Body of pancreas (tissue), 4 donors: ENCODE results near the gene JAG2. TPM values are rescaled to one million over a fixed set of nuclear protein-coding genes. Genes with fewer than 3 reads are reported as not detected.

Experiments used
- ATAC-seq: fragments of 150-250 bp; one replicate; pipeline ENCODE4 v1.9.1; 2016
- DNase-seq, 4 donors: peaks; one replicate each; pipeline ENCODE4 v3.0.0-alpha.2; 2019
- H3K27ac ChIP-seq, 4 donors: fragments of 200-600 bp; sonication (generic); 1 replicate in 3 of 4; 2 replicates in 1 of 4; pipeline versions ENCODE4 v1.5.1 to v1.6.1; 2016 to 2019; ENCODE audit warnings: mild to moderate bottlenecking in 1 of 4, mixed read lengths in 1 of 4, moderate library complexity in 1 of 4
- H3K27me3 ChIP-seq, 2 donors: fragments of 200-600 bp; sonication (generic); one replicate each; pipeline ENCODE4 v1.6.0; 2016; ENCODE audit warnings: mild to moderate bottlenecking in 1 of 2
- H3K36me3 ChIP-seq, 2 donors: fragments of 200-600 bp; sonication (generic); replicated peaks in 1 of 2; 2 replicates each; pipeline ENCODE4 v1.5.1; 2016; ENCODE audit warnings: low read depth in 2 of 2; ENCODE audit not compliant: insufficient read depth in 1 of 2
- H3K4me1 ChIP-seq: fragments of 200-600 bp; sonication (generic); one replicate; pipeline ENCODE4 v1.6.0; 2016
- H3K4me3 ChIP-seq, 2 donors: fragments of 200-600 bp; sonication (generic); 1 replicate in 1 of 2; 2 replicates in 1 of 2; pipeline ENCODE4 v1.5.1; 2016 to 2019
- H3K9me3 ChIP-seq, 3 donors: fragments of 200-600 bp; sonication (generic); 1 replicate in 2 of 3; 2 replicates in 1 of 3; pipeline ENCODE4 v1.5.1; 2016
- CTCF ChIP-seq, 7 experiments: fragments of 450-650 bp in 4 of 7; fragments of 200-600 bp in 3 of 7; sonication (generic) in 3 of 7; IDR thresholded peaks; one replicate each; pipeline ENCODE4 v1.5.1; 2016 to 2019; ENCODE audit warnings: antibody characterized with exemption in 7 of 7
- POLR2A ChIP-seq, 3 donors: fragments of 450-650 bp; IDR thresholded peaks; one replicate each; pipeline ENCODE4 v1.6.1; 2016; ENCODE audit warnings: antibody characterized with exemption in 3 of 3, mild to moderate bottlenecking in 2 of 3
- WGBS, 2 donors: methylation state at CpG; one replicate each; pipeline ENCODE4 v1.1.5; 2017; 5-methylcytosine and 5-hydroxymethylcytosine counted together
- intact Hi-C: fragments of 100-400 bp; cut with DNase I; formaldehyde crosslinking; loops from one replicate; pipeline ENCODE4 v1.15.1; 2023
- total RNA-seq, 2 donors: library from RNA; depleted of rRNA; stranded (reverse); fragments of >200 nt; gene quantifications; one replicate each; pipeline ENCODE4 v1.1.0, GENCODE V29; 2016

Gene JAG2
- total RNA-seq, 2 donors from 2014 or later, result 13.5 to 36.3 TPM

GRCh38 chr14:105098316-105098715, 70.3 kb downstream of the JAG2 start:
- 79 to 93% methylated on average over 8 of the region's 8 CpGs for WGBS, 2 donors
- intact Hi-C loops, result loop anchor here (10.0 kb wide), 1 partner anchor 196 kb away; no protein-coding TSS in a partner anchor
- Histone ChIP-seq H3K27me3 (no peaks in the 10 kb centered on the region), H3K4me3 (no peak overlapping the region), H3K27ac (no peak overlapping the region), H3K9me3 (no peaks in the 10 kb centered on the region), H3K36me3 (no peaks in the 10 kb centered on the region), H3K4me1 (peaks cover 11% of the 10 kb centered on the region)
- DNase-seq (no peak), ATAC-seq (no peak)
- TF ChIP-seq POLR2A (IDR thresholded peaks at IDR 0.05) (no peak), CTCF (IDR thresholded peaks at IDR 0.05) (no peak)

- Histone ChIP-seq H3K27me3 (no peaks in the 10 kb centered on the region), H3K9me3 (no peaks in the 10 kb centered on the region), H3K36me3 (no peaks in the 10 kb centered on the region), H3K4me1 (peaks cover 15% of the 10 kb centered on the region), H3K4me3 (no peak overlapping the region), H3K27ac (no peak overlapping the region)
- 73 to 82% methylated on average over 2 to 7 of the region's 7 CpGs for WGBS, 2 donors
- ATAC-seq (no peak), DNase-seq (no peak)
- intact Hi-C loops, result loop anchor here (10.0 kb wide), 1 partner anchor 197 kb away; no protein-coding TSS in a partner anchor
- TF ChIP-seq CTCF (IDR thresholded peaks at IDR 0.05) (no peak), POLR2A (IDR thresholded peaks at IDR 0.05) (no peak)
Measured at GRCh38 chr14:105097794-105098127, 70.8 kb downstream of the JAG2 start.

- intact Hi-C loops, result loop anchor here (10.0 kb wide), 1 partner anchor 198 kb away; no protein-coding TSS in a partner anchor
- Histone ChIP-seq H3K9me3 (no peaks in the 10 kb centered on the region), H3K4me1 (peaks cover 29% of the 10 kb centered on the region), H3K27me3 (no peaks in the 10 kb centered on the region), H3K27ac (no peak overlapping the region), H3K36me3 (no peaks in the 10 kb centered on the region), H3K4me3 (no peak overlapping the region)
- ATAC-seq, result no peak
- WGBS, 2 donors, result 82 to 84% methylated on average over 12 to 15 of the region's 15 CpGs
- no peak for DNase-seq
- TF ChIP-seq POLR2A (IDR thresholded peaks at IDR 0.05) (no peak), CTCF (IDR thresholded peaks at IDR 0.05) (no peak)
Measured at GRCh38 chr14:105096206-105096875, 72.2 kb downstream of the JAG2 start.

GRCh38 chr14:105095236-105095805, 73.3 kb downstream of the JAG2 start:
- ATAC-seq (no peak), DNase-seq (no peak)
- intact Hi-C loops, result loop anchor here (10.0 kb wide), 1 partner anchor 199 kb away; no protein-coding TSS in a partner anchor
- no peak overlapping the region for H3K27ac ChIP-seq
- 71 to 72% methylated on average over 7 of the region's 7 CpGs for WGBS, 2 donors
- H3K27me3 ChIP-seq, result no peaks in the 10 kb centered on the region
- H3K4me1 ChIP-seq, result peaks cover 39% of the 10 kb centered on the region
- no peak overlapping the region for H3K4me3 ChIP-seq
- TF ChIP-seq POLR2A (IDR thresholded peaks at IDR 0.05), result no peak
- no peak for TF ChIP-seq CTCF (IDR thresholded peaks at IDR 0.05)
- H3K9me3 ChIP-seq, result no peaks in the 10 kb centered on the region
- no peaks in the 10 kb centered on the region for H3K36me3 ChIP-seq
